Activated T-helper 9 cell treated with anti-CD3 and anti-CD28 coated beads, Interleukin-2, amount 50 U/mL, for 16 hours (primary cell): ENCODE data around the gene CD27.
"Not testable (repeated sequence)": the region's sequence is repeated elsewhere in the genome, so short reads cannot be mapped to it uniquely, and the experiment has no call there.

Experiments used
- DNase-seq: peaks from one replicate; pipeline ENCODE4 v3.0.0-alpha.2; 2020; ENCODE audit warnings: low read depth

Gene CD27

DNA sequence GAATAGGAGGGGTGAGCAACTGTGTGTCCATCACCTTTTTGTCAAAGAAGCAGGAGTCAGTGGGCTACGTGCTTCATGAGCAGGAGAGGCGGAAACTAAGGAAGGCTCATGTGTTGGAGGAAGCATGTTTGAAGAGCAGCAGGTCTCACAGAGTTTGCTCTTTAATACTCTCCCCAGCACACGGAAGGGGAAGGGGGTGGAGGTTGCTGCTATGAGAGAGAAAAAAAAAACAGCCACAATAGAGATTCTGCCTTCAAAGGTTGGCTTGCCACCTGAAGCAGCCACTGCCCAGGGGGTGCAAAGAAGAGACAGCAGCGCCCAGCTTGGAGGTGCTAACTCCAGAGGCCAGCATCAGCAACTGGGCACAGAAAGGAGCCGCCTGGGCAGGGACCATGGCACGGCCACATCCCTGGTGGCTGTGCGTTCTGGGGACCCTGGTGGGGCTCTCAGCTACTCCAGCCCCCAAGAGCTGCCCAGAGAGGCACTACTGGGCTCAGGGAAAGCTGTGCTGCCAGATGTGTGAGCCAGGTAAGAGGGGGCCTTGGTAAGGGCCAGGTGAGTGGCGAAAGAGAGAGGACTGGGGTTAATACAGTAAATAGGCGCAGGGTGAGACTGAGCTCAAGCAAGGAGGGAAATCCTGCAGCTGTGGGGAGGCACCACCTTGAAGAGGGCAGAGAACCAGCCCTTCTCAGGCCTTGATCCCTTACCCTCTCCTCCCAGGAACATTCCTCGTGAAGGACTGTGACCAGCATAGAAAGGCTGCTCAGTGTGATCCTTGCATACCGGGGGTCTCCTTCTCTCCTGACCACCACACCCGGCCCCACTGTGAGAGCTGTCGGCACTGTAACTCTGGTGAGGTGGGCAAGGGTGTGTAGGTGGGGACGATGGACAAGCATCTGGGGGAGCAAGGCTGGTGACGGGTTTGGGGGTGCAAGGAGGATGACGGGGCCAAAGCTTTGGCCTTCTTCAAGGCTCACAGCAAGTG is at the start of gene CD27:
Gene CD27, plus strand, starts transcription at position 252 of the 985 bp plus-strand sequence. Its CDS starts 141 bp downstream, at position 393.
- DNase-seq, result no peak

DNA sequence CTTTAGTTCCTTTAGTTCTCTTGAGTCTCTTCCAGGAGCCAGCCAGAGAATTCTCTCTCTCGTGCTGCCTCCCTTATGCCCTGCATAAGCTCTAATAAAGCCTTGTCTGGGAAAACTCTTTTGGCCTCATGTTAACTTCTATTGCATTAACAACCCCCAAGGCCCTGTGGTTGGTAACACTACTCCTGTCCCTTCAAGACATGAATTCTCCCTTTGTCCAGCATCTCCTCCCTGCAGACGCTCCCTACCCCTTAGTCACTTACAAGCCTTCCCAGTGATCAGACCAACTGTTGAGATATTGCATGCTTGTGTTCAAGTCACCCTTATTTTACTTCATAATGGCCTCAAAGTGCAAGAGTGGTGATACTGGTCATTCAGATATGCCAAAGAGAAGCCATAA is 48.7 kb upstream of the CD27 start:
- DNase-seq, result no peak

DNA sequence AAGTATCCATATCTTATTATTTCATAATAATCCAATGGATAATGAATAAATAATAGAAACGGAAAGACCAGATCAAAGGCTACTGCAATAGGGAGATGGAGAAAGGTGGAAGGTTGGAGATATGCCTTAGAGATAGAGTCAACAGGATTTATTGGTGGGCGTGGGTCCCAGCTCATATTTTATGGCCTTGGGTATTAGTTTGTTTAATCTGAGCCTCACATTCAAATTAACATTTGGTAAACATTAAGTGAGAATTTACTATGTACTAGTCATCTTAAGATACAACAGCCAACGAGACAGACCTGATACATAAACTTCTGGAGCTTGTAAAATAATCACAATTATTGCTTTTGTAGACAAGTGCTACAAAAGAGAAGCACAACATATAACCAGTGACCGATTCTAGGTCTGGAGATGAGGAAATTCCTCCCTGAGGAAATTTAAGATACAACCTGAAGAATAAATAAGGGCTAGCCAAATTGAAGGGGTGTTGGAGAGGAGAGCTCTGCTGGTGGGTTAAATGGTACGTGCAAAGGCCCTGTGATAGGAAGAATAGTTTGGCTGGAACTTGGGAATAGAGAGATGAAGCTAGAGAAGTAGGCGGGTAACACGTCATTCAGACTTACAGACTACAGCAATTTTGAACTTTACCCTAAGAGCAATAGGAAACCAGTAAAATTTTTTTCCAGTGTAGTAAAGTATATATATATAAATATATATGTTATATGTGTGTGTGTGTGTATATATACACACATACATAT is 44.7 kb upstream of the CD27 start:
- DNase-seq, result no peak

DNA sequence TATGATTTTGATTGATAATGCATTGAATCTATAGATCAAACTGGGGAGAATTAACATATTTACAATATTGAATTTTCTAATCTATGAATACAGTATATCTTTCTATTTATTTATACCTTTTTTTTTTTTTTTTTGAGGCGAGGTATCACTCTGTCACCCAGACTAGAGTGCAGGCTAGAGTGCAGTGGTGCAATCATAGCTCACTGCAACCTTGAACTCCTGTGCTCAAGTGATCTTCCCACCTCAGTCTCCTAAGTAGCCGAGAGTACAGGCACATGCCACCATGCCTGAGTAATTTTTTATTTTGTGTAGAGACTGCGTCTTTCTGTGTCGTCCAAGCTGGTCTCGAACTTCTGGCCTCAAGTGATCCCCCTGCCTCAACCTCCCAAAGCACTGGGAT is 40.4 kb upstream of the CD27 start:
- DNase-seq, result no peak

DNA sequence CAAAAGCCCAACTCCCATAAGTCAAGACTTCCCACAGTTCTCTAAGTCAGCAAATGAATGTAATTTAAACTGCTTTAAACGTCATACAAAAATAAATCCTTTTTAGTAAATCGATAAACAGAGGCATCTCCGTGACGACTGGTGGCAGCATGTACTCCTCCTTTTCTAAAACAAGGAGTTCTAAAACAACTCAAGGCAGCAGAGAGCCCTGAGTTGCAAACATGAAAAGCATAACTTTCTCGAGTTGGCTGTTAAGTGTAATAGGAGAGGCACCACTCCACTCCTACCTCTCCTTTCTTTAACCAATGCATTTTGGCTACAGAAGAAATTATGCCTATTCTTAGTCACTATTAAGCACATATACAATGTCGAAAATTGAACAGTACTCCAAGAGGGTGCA is 38.8 kb upstream of the CD27 start:
- no peak for DNase-seq

DNA sequence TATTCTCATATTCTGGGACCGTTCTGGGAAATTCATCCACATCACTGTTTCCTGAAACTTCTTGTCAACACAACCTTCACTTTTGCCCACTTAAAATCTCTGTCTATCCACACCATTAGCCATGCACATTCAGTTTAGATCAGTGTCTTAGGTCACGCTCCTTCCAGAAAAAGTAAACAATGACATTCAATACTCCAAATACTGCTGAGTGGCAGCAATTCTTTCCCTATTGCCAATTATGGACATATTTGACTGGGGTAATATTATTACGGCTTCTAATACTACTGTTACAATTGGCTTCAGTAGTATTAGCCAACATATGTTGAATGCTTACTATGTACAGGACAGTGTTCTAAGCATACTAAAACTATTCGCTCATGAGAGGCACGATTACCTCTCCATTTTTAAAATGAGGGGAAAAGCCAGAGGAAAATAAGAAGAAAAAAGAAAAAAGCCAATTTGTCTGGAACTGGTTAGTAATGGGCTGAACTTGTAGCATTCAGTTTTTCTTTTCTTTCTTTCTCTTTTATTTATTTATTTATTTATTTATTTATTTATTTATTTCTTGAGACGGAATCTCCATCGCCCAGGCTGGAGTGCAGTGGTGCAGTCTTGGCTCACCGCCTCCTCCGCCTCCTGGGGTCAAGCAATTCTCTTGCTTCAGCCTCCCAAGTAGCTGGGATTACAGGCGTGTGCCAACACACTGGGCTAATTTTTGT is 37.4 kb upstream of the CD27 start:
- no peak for DNase-seq

DNA sequence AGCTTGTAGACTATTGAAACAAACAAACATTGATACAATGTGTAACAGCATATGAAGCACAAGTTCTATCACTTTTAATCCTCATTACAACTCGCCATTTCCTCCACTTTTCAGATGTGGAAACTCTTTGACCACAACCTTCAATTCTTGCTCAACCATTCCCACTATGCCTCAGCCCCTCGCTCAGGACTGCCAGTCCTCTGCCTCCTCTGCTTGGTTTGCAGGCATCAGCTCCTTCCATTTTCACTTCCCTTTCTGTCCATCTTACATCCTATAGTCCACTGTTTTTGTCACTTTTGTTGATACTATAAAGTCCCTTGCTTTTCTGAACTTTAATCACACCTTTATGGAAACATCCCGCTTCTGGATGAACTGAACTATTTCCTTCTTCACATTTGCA is 28.2 kb upstream of the CD27 start:
- no peak for DNase-seq

DNA sequence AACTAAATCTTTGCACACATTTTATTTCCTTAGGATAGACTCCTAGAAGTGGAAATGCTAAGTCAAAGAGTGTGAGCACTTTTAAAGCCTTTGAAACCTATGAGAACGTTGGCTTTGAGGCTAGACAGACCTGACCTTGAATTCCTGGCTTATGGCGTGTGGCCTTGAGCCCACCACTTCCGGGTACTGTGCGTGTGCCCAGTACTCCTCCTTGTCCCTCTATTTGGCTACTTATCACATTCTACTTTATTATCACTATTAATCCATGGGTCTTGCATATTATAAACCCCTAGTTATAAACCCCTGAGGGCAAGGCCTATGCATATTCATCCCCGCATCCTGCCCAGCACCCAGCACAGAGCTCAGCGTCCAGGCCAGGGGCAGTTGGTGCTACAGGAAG is 26.0 kb upstream of the CD27 start:
- no peak for DNase-seq

DNA sequence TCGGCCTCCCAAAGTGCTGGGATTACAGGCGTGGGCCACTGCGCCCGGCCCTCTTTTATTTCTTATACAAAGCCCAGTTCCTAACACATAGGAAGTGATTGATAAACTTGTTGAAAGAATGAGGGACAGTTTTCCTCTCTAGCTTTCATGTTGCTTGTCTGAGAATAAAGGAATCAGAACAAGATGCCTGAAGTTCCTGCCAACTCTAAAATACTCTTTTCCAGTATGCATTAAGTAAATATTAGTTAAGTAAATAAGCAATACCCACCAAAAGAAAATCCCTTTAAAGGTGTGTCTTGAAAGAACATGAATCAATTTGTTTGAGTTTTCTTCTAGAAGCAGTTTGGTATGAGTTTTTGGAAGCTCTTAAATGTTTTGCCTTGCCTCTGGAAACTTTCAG is 24.4 kb upstream of the CD27 start:
- DNase-seq, result no peak

DNA sequence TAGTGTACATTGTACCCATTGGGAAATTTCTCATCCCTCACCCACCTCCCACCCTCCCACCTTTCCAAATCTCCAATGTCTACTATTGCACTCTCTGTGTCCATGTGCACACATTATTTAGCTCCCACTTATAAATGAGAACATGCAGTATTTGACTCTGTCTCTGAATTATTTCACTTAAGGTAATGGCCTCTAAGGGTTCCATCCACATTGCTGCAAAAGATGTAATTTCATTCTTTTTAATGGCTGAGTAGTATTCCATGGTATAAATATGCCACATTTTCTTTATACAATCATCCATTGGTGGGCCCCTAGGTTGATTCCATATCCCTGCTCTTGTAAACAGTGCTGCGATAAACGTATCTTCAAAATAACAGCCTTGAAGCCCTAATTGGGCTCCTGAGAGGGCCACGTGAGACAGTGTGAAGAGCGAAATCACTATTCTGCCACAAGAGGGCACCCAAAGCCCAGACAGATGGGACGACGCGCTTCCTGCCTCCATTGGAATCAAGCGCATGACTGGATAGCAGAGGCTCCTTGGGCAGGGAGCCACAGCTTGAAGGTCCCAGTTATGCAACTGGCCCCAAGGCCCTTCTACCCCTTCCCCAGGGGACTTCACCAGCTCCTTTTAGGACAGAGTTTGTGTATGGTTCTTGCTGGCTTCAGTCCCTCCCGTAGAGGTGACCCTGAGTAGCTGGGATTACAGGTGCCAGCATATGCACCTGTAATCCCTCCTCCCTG is 21.3 kb upstream of the CD27 start:
- peak; percentile 56 for DNase-seq

DNA sequence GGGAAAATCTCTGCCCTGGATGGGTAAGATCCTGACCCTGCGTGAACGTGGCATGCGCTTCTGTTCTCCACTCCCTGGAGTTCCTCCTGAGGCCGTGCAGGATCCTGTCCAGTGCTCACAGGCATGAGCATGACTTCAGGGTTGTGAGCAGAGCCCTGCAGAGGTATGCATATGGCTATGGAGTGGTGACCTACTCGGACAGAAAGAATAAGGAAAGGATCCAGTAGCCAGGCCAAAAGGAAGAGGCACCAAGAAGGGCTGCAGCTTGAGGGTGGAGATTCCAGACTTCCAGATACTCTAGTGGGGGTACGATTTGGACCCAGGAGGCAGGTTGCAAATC is 20.8 kb upstream of the CD27 start:
- no peak for DNase-seq

DNA sequence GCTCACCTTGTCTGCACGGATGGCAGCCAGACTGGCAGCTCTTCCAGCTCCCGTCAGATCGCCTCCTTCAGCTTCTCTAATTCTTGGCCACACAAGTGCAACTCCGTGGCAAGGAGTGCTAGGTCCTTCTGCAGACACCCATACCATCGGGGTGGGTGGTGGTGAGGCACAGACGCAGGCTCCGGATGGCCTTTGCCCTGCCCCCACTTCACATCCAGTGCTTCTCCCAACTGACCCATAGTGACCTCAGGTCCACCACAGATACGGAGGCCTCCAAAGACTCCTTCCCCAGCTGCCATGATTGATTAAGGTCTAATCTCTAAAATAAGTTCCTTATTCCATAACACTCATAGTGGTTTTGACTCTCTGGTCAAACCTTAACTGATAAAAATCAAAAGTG is 19.9 kb upstream of the CD27 start:
- no peak for DNase-seq

DNA sequence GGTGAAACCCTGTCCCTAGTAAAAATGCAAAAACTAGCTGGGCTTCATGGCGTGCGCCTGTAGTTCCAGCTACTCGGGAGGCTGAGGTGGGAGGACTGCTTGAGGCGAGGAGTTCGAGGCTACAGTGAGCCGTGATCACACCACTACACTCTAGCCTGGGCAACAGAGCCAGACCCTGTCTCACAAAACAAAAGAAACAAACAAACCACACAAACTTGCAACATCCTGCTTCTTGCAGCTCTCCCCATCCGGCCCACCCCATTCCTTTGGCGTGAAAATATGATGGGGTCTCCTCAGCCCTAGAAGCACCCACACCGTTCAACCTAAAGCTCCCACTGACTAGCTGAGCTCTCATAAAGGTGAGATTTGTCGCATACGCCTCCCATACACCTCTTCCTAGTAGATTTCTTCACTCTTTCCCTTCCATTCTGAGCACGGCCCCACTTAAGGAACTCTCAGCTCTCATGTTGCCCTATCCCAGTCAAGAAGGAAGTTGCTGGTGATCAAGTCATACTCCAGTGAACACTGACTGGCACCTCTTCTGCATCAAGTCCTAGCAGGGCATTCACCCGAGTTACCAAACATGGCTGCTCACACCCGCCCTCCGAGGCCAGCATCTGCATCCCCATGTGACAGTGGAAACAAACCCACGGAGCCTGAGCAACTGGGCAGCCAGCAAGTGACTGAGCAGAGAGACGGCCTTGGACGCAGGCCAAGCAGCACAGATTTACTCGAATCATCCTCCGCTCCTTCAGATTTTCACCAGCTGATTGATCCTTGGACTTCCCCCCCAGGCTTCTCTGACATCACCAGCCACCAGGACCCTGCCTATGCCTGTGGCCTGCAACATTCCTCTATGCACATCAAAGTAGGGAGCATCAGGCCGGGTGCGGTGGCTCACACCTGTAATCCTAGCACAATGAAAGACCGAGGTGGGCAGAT is 18.9 kb upstream of the CD27 start:
- DNase-seq, result no peak

DNA sequence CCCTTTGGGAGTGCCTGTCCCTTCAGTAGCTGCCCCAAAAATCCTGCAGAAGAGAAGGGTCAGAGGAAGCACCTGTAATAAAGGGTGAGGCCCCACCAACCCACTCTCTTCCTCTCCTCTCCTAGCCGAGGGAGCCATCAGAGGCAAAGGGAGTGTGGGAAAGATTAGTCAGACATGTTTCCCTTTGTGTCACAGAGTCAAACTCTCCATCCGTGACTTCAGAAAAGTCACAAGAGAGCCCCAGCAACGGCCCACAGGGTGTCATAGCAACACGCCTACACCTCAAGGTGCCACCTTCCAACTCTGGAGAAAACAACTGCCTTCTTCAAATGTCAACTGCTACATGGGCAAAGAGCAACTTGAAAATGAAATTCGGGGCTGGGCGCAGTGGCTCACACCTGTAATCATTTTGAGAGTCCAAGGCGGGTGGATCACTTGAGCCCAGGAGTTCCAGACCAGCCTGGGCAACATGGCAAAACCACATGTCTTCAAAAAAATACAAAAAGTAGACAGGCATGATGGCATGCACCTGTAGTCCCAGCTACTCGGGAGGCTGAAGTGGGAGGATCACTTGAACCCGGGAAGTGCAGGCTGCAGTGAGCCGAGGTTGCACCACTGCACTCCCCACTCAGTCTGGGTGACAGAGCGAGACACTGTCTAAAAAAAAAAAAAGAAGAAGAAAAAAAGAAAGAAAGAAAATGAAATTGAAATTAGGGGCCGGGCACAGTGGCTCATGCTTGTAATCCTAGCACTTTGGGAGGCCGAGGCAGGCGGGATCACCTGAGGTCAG is 17.7 kb upstream of the CD27 start:
- DNase-seq, result peak; percentile 84

DNA sequence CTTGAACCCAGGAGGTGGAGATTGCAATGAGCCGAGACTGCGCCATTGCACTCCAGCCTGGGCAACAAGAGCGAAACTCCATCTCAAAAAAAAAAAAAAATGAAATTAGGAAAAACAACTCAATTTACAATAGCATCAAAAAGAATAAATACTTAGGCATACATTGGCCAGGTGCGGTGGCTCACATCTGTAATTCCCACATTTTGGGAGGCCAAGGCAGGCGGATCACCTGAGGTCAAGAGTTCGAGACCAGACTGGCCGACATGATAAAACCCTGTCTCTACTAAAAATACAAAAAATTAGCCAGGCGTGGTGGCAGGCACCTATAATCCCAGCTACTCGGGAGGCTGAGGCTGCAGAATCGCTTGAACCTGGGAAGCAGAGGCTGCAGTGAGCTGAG is 17.0 kb upstream of the CD27 start:
- DNase-seq, result not testable (repeated sequence)

DNA sequence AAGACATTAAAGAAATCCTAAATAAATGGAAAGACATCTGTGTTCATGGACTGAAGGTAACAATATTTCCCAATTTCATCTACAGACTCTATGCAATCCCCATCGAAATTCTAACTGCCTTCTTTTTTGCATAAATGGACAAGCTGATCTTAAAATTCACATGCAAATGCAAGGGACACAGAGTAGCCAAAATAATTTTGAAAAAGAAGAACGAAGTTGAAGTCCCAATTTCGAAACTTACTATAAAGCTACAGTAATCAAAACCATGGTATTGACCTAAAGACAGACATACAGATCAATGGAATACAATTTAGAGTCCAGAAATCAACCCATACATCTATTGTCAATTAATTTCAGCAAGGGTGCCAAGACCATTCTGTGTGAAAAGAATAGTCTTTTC is 16.4 kb upstream of the CD27 start:
- DNase-seq, result no peak

DNA sequence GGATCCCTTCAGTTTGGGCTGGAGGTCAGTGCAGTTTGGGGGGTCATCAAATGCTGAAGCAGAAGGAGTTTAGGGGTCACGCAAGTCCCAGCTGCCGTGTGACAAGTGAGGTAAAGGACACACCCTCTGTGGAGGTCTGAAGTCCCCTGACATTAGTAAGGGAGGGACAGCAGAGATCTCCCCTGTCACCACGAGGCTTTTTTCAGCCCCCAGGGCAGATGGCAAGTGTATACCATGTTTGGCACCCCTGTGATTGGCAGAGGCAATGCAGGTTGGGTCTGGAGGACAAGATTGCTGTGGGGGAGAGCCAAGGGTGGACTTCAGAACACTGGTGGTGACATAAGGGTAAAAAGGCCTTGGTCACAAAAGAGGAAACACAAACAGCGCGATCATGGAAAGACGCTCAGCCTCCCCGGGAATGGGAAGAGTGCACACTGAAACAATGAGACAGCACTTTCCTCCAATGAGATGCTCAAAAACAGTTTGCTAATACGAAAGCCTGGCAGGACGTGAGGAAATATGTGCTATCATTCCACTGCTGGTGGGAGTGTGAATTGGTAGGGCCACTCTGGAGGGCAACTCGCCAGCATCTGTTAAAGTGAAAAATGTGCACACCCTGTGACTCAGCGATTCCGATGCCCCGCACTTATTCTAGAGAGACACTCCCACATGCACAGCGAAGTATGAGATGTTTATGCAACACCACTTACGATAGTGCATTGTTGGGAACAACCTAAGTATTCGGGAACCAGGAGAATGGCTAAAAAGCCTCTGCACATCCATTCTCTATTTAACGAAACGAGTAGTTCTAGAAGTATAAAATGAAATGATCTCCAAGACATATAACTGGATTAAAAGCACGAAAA is 14.4 kb upstream of the CD27 start:
- no peak for DNase-seq

DNA sequence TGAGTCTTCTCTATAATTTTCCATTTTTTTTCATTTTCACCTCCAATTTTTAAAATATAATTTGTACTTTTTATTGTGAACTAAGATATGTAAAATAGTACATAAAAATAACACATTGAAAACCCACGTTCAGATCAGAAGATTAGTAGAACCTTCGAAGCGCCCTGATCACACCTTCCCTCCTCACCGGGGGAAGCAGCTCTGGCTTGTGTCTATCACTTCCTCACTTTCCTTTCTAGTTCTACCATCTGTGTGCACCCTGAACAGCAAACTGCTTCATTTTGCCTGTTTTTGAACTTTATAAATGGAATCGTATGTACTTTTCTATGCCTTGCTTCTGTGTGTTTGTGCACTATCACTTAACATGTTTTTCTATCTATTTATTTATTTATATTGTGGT is 11.8 kb upstream of the CD27 start:
- no peak for DNase-seq
